Frontal cortex (tissue), 4 donors: ENCODE data around the gene ZFHX3. TPM values are rescaled to one million over a fixed set of nuclear protein-coding genes. Genes with fewer than 3 reads are reported as not detected.

Source experiments
- DNase-seq, 2 donors: peaks; one replicate each; pipeline ENCODE4 v3.0.0; 2012; ENCODE audit warnings: low spot score in 2 of 2
- FAIRE-seq: peaks from 2 replicates; lab custom pipeline; 2012; peaks lifted over from hg19 to GRCh38; lab: Jason Lieb, UNC
- total RNA-seq: library from RNA; depleted of rRNA; stranded (reverse); fragments of >200 nt; gene quantifications from one replicate; pipeline ENCODE4 v1.2.3, GENCODE V29; 2014
- donor health status: control.
- donor health status: control.
- donor health status: control.

The ZFHX3 gene
- total RNA-seq, 1 donor from 2014 or later, result 4.9 TPM

- FAIRE-seq (no peak), DNase-seq (no peak)
These were observed 4.0 kb downstream of the ZFHX3 start for GRCh38 chr16:73043828-73044467.

- no peak for FAIRE-seq
These were observed 5.1 kb downstream of the ZFHX3 start for GRCh38 chr16:73042807-73043206.

GRCh38 chr16:73041676-73042075 is 6.3 kb downstream of the ZFHX3 start:
- DNase-seq (no peak), FAIRE-seq (no peak)

More at GRCh38 chr16:73042807-73043206, 5.1 kb downstream of the ZFHX3 start:
- DNase-seq, result no peak

- FAIRE-seq (no peak), DNase-seq (no peak)
These were observed 7.1 kb downstream of the ZFHX3 start for GRCh38 chr16:73040735-73041402.

GRCh38 chr16:73040136-73040535 is 7.8 kb downstream of the ZFHX3 start:
- DNase-seq, result no peak
- no peak for FAIRE-seq

- no peak for FAIRE-seq
- no peak for DNase-seq
These were observed 9.9 kb downstream of the ZFHX3 start for GRCh38 chr16:73037845-73038570.

- FAIRE-seq (no peak), DNase-seq (no peak)
These were observed 10.6 kb downstream of the ZFHX3 start for GRCh38 chr16:73037331-73037745.

GRCh38 chr16:73036074-73036826 is 11.7 kb downstream of the ZFHX3 start:
- DNase-seq (no peak), FAIRE-seq (no peak)

GRCh38 chr16:73034374-73034773 is 13.6 kb downstream of the ZFHX3 start:
- no peak for FAIRE-seq
- no peak for DNase-seq

- DNase-seq, result no peak
- no peak for FAIRE-seq
These were observed 14.5 kb downstream of the ZFHX3 start for GRCh38 chr16:73033271-73033998.

GRCh38 chr16:73032541-73033270 is 15.2 kb downstream of the ZFHX3 start:
- DNase-seq, result no peak
- no peak for FAIRE-seq

- no peak for FAIRE-seq
These were observed 15.9 kb downstream of the ZFHX3 start for GRCh38 chr16:73031984-73032383.

GRCh38 chr16:73031155-73031866 is 16.6 kb downstream of the ZFHX3 start:
- FAIRE-seq, result no peak

More at GRCh38 chr16:73031984-73032383, 15.9 kb downstream of the ZFHX3 start:
- DNase-seq, result no peak

GRCh38 chr16:73028721-73029361 is 19.1 kb downstream of the ZFHX3 start:
- FAIRE-seq (no peak), DNase-seq (no peak)

More at GRCh38 chr16:73031155-73031866, 16.6 kb downstream of the ZFHX3 start:
- DNase-seq, result no peak

GRCh38 chr16:73028263-73028662 is 19.7 kb downstream of the ZFHX3 start:
- DNase-seq (no peak), FAIRE-seq (no peak)

GRCh38 chr16:73027685-73028111 is 20.2 kb downstream of the ZFHX3 start:
- DNase-seq (no peak), FAIRE-seq (no peak)

- DNase-seq, result no peak
These were observed 20.9 kb downstream of the ZFHX3 start for GRCh38 chr16:73026754-73027684.

More at GRCh38 chr16:73026754-73027684, 20.9 kb downstream of the ZFHX3 start:
- FAIRE-seq, result no peak
